ENCODE results near the gene VSNL1. TPM values are rescaled to one million over a fixed set of nuclear protein-coding genes. Genes with fewer than 3 reads are reported as not detected.

The VSNL1 gene
- polyA plus RNA-seq, 3 donors, result 3.7 to 4.8 (median 3.8) TPM

GRCh38 chr2:17579605-17580318 is 39.3 kb downstream of the VSNL1 start:
- DNase-seq, result no peak

- DNase-seq, result no peak
Observed at GRCh38 chr2:17580319-17580715, 39.8 kb downstream of the VSNL1 start.

- DNase-seq, result no peak
Observed at GRCh38 chr2:17581831-17582230, 41.3 kb downstream of the VSNL1 start.

- DNase-seq, result no peak
Observed at GRCh38 chr2:17583166-17583565, 42.7 kb downstream of the VSNL1 start.

- DNase-seq, result no peak
Observed at GRCh38 chr2:17583646-17584045, 43.1 kb downstream of the VSNL1 start.

GRCh38 chr2:17584689-17585088 is 44.2 kb downstream of the VSNL1 start:
- no peak for DNase-seq

- no peak for DNase-seq
Observed at GRCh38 chr2:17587469-17587868, 47.0 kb downstream of the VSNL1 start.

GRCh38 chr2:17588031-17588430 is 47.5 kb downstream of the VSNL1 start:
- no peak for DNase-seq

GRCh38 chr2:17589406-17590035 is 49.0 kb downstream of the VSNL1 start:
- DNase-seq, result no peak

GRCh38 chr2:17590342-17590911 is 49.9 kb downstream of the VSNL1 start:
- no peak for DNase-seq

- no peak for DNase-seq
Observed at GRCh38 chr2:17591846-17592245, 51.4 kb downstream of the VSNL1 start.

GRCh38 chr2:17592731-17593409 is 52.4 kb downstream of the VSNL1 start:
- DNase-seq, result no peak

GRCh38 chr2:17593445-17593840 is 52.9 kb downstream of the VSNL1 start:
- no peak for DNase-seq

- DNase-seq, result peak; percentile 4
Observed at GRCh38 chr2:17593841-17594491, 53.5 kb downstream of the VSNL1 start.

GRCh38 chr2:17594533-17595401 is 54.3 kb downstream of the VSNL1 start:
- no peak for DNase-seq

GRCh38 chr2:17599617-17600016 is 59.1 kb downstream of the VSNL1 start:
- no peak for DNase-seq

GRCh38 chr2:17600556-17601204 is 60.2 kb downstream of the VSNL1 start:
- no peak for DNase-seq

- DNase-seq, result no peak
Observed at GRCh38 chr2:17604050-17604449, 63.6 kb downstream of the VSNL1 start.

- no peak for DNase-seq
Observed at GRCh38 chr2:17605696-17606095, 65.2 kb downstream of the VSNL1 start.

- DNase-seq, result no peak
Observed at GRCh38 chr2:17606851-17607250, 66.4 kb downstream of the VSNL1 start.

GRCh38 chr2:17607379-17607778 is 66.9 kb downstream of the VSNL1 start:
- no peak for DNase-seq
